Mesenchymal stem cell (in vitro differentiated cells and primary cell): ENCODE results near the gene SATB2.

Experiments
- DNase-seq: peaks from one replicate; pipeline ENCODE4 v3.0.0-alpha.2; 2013
- H2AFZ ChIP-seq: one replicate; pipeline ENCODE4 v1.6.1; 2013; ENCODE audit warnings: low read depth, mild to moderate bottlenecking, control low read depth, inconsistent platforms, low read length, moderate library complexity
- H2AK5ac ChIP-seq: 2 replicates; pipeline ENCODE4 v1.6.1; 2013; ENCODE audit warnings: low read length, moderate library complexity, mild to moderate bottlenecking, inconsistent platforms; ENCODE audit not compliant: severe bottlenecking
- H2BK120ac ChIP-seq: one replicate; pipeline ENCODE4 v1.6.1; 2013; ENCODE audit warnings: low read depth, mild to moderate bottlenecking, inconsistent platforms, low read length, moderate library complexity
- H2BK12ac ChIP-seq, 2 experiments: one replicate each; pipeline ENCODE4 v1.6.1; 2013; ENCODE audit warnings: inconsistent platforms in 2 of 2, low read length in 2 of 2, mild to moderate bottlenecking in 2 of 2, moderate library complexity in 2 of 2, control low read depth in 1 of 2
- H2BK15ac ChIP-seq: one replicate; pipeline ENCODE4 v1.6.1; 2013; ENCODE audit warnings: mild to moderate bottlenecking, low read depth, inconsistent platforms; ENCODE audit not compliant: poor library complexity, severe bottlenecking
- H2BK5ac ChIP-seq: 2 replicates; pipeline ENCODE4 v1.6.1; 2013; ENCODE audit warnings: low read depth, mild to moderate bottlenecking, low read length, control low read depth, inconsistent platforms; ENCODE audit not compliant: poor library complexity, severe bottlenecking
- H3K14ac ChIP-seq, 2 experiments: one replicate each; pipeline ENCODE4 v1.6.1; 2013; ENCODE audit warnings: inconsistent platforms in 2 of 2, low read length in 2 of 2, control low read depth in 1 of 2, mild to moderate bottlenecking in 1 of 2, moderate library complexity in 1 of 2
- H3K18ac ChIP-seq, 2 experiments: one replicate each; pipeline ENCODE4 v1.6.1; 2013; ENCODE audit warnings: inconsistent platforms in 2 of 2, low read length in 2 of 2, control low read depth in 1 of 2, low read depth in 1 of 2, mild to moderate bottlenecking in 1 of 2
- H3K23ac ChIP-seq, 2 experiments: one replicate each; pipeline ENCODE4 v1.6.1; 2013; ENCODE audit warnings: inconsistent platforms in 2 of 2, low read length in 2 of 2, mild to moderate bottlenecking in 2 of 2, moderate library complexity in 2 of 2, control low read depth in 1 of 2
- H3K27ac ChIP-seq: 2 replicates; pipeline ENCODE4 v1.5.1; 2013; ENCODE audit warnings: mild to moderate bottlenecking, moderate library complexity, low read length, control low read depth, inconsistent platforms; ENCODE audit not compliant: poor library complexity, severe bottlenecking
- H3K27me3 ChIP-seq, 2 experiments: 2 replicates each; pipeline versions ENCODE4 v1.6.1 to v1.7.0; 2013; ENCODE audit warnings: low read length in 2 of 2, mild to moderate bottlenecking in 2 of 2, moderate library complexity in 2 of 2, control low read depth in 1 of 2, inconsistent platforms in 1 of 2; ENCODE audit not compliant: control insufficient read depth in 1 of 2, insufficient read depth in 1 of 2
- H3K36me3 ChIP-seq, 2 experiments: 2 replicates each; pipeline versions ENCODE4 v1.6.1 to v1.7.0; 2013; ENCODE audit warnings: low read length in 2 of 2, control low read depth in 1 of 2, inconsistent platforms in 1 of 2, low read depth in 1 of 2, mild to moderate bottlenecking in 1 of 2; ENCODE audit not compliant: insufficient read depth in 2 of 2, control insufficient read depth in 1 of 2
- H3K4ac ChIP-seq, 2 experiments: one replicate each; pipeline ENCODE4 v1.6.1; 2013; ENCODE audit warnings: inconsistent platforms in 2 of 2, low read length in 2 of 2, mild to moderate bottlenecking in 2 of 2, moderate library complexity in 2 of 2, control low read depth in 1 of 2, low read depth in 1 of 2
- H3K4me1 ChIP-seq: 2 replicates; pipeline ENCODE4 v1.6.1; 2013; ENCODE audit warnings: low read depth, low read length, control low read depth; ENCODE audit not compliant: control insufficient read depth, insufficient read depth
- H3K4me2 ChIP-seq: 2 replicates; pipeline ENCODE4 v1.6.1; 2013; ENCODE audit warnings: low read length, mild to moderate bottlenecking, inconsistent platforms; ENCODE audit not compliant: poor library complexity, severe bottlenecking
- H3K4me3 ChIP-seq, 2 experiments: 2 replicates each; pipeline versions ENCODE4 v1.5.1 to v1.7.0; 2013; ENCODE audit warnings: low read length in 2 of 2, mild to moderate bottlenecking in 2 of 2, control low read depth in 1 of 2, low read depth in 1 of 2; ENCODE audit not compliant: insufficient read depth in 1 of 2
- H3K79me1 ChIP-seq: replicated peaks from 2 replicates; pipeline ENCODE4 v1.6.1; 2013; ENCODE audit warnings: mild to moderate bottlenecking, control low read depth, low read length, inconsistent platforms; ENCODE audit not compliant: poor library complexity, severe bottlenecking
- H3K9ac ChIP-seq: 2 replicates; pipeline ENCODE4 v1.7.0; 2013; ENCODE audit warnings: mild to moderate bottlenecking, low read length, moderate library complexity
- H3K9me3 ChIP-seq: 2 replicates; pipeline ENCODE4 v1.7.0; 2013; ENCODE audit warnings: mild to moderate bottlenecking, low read length; ENCODE audit not compliant: control insufficient read depth
- H4K8ac ChIP-seq: one replicate; pipeline ENCODE4 v1.6.1; 2013; ENCODE audit warnings: inconsistent platforms, mild to moderate bottlenecking, low read length, moderate library complexity
- H4K91ac ChIP-seq: one replicate; pipeline ENCODE4 v1.6.1; 2013; ENCODE audit warnings: mild to moderate bottlenecking, low read length, inconsistent platforms
- WGBS: methylation state at CpG from one replicate; pipeline ENCODE4 v1.1.7; 2013; ENCODE audit warnings: mixed read lengths; 5-methylcytosine and 5-hydroxymethylcytosine counted together

SATB2 gene

DNA sequence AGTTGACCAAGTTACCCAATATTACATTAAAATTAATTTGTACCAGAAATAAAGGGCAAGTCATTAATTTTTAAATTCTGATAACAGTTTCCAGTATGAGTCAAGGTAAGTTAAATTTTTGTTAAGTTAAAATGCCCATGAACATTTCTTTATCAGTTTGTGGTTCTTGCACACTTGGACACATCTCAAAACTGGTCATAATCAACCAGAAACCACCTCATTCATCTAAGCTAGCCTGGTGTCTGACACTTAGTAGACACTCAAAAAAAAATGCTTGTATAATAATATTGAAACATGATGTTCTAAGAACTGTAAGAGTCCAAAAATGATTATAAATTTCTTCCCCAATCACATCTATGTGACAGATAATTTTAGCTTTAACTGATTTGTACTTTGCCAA, 62.4 kb downstream of the SATB2 start:
- Histone ChIP-seq H3K4me2 (no peak overlapping the region), H3K27me3 (no peaks in the 10 kb centered on the region), H3K9me3 (no peaks in the 10 kb centered on the region), H3K4me1 (no peaks in the 10 kb centered on the region), H2AFZ (no peak overlapping the region), H2BK120ac (no peak overlapping the region), H3K14ac (no peak overlapping the region), H3K4ac (no peak overlapping the region), H3K4me3 (no peak overlapping the region), H2BK12ac (no peak overlapping the region), H3K18ac (no peak overlapping the region), H3K23ac (no peak overlapping the region), H4K91ac (no peak overlapping the region), H3K36me3 (peaks cover 0 to 52% of the 10 kb centered on the region in 2 experiments), H3K9ac (no peak overlapping the region), H3K79me1 (no peaks in the 10 kb centered on the region), H4K8ac (no peak overlapping the region), H2AK5ac (no peak overlapping the region), H3K27ac (no peak overlapping the region), H2BK5ac (no peak overlapping the region), H2BK15ac (no peak overlapping the region)
- no peak for DNase-seq

DNA sequence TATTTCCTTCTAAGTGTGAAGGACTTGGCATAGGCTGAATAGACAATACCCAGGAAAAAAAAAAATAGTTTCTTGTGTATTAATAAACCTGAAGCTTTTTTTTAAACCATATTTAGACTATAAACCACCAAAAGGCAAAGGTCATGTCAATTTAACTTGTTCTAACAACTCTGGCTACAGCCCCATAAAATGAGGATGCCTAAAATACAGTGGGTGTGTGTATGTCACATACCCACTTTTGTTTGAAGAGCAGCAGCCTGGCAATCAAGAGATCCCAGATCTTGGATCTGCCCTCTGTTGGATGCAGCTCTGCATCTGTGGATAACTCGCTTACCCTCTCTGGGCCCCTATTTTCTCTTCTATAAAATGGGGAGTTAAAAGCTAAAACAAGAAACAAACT, 65.4 kb downstream of the SATB2 start:
- Histone ChIP-seq H3K4me3 (no peak overlapping the region), H3K18ac (no peak overlapping the region), H2BK5ac (no peak overlapping the region), H2AFZ (no peak overlapping the region), H3K4me2 (no peak overlapping the region), H3K27ac (no peak overlapping the region), H2AK5ac (no peak overlapping the region), H3K14ac (no peak overlapping the region), H2BK12ac (no peak overlapping the region), H3K23ac (no peak overlapping the region), H3K4me1 (no peaks in the 10 kb centered on the region), H3K27me3 (no peaks in the 10 kb centered on the region), H4K8ac (no peak overlapping the region), H3K36me3 (peaks cover 0 to 23% of the 10 kb centered on the region in 2 experiments), H3K9ac (no peak overlapping the region), H2BK15ac (no peak overlapping the region), H3K4ac (no peak overlapping the region), H4K91ac (no peak overlapping the region), H3K79me1 (no peaks in the 10 kb centered on the region), H3K9me3 (no peaks in the 10 kb centered on the region), H2BK120ac (no peak overlapping the region)
- no CpG with 5 or more reads among the region's 1 CpG for WGBS
- DNase-seq: no peak

DNA sequence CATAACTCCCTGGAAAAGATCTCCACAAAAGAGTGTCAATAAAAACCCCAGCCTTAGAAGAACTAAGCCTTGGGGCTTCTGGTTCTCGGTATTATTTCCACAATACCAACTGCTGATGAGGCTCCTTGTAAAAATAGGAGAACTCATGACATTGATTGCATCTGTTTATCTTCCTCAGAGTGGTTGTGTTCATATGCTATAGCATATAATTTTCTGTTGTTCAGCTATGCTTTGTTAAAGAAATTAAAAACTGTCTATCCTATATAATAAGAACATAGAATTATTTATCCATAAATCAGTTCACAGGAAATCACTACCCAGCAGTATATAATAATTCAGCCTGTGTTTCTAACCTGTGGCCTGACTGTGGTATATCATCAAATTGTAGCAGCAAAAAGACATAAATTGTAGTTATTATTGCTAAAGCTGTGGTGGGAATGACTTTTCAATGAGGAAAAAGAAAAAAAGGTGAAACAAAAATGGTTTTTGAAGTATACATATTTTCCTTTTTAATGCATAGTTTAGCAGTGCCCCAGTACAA, 68.9 kb downstream of the SATB2 start:
- Histone ChIP-seq H3K4me3 (no peak overlapping the region), H3K9ac (no peak overlapping the region), H3K36me3 (peaks cover 0 to 18% of the 10 kb centered on the region in 2 experiments), H2AFZ (no peak overlapping the region), H4K8ac (no peak overlapping the region), H4K91ac (no peak overlapping the region), H2BK5ac (no peak overlapping the region), H2BK12ac (no peak overlapping the region), H3K4ac (no peak overlapping the region), H3K27me3 (no peaks in the 10 kb centered on the region), H2BK120ac (no peak overlapping the region), H3K27ac (no peak overlapping the region), H2BK15ac (no peak overlapping the region), H3K79me1 (no peaks in the 10 kb centered on the region), H3K4me1 (no peaks in the 10 kb centered on the region), H3K14ac (no peak overlapping the region), H3K4me2 (no peak overlapping the region), H3K9me3 (no peaks in the 10 kb centered on the region), H2AK5ac (no peak overlapping the region), H3K18ac (no peak overlapping the region), H3K23ac (no peak overlapping the region)
- no peak for DNase-seq
- no CpG with 5 or more reads among the region's 1 CpG for WGBS

DNA sequence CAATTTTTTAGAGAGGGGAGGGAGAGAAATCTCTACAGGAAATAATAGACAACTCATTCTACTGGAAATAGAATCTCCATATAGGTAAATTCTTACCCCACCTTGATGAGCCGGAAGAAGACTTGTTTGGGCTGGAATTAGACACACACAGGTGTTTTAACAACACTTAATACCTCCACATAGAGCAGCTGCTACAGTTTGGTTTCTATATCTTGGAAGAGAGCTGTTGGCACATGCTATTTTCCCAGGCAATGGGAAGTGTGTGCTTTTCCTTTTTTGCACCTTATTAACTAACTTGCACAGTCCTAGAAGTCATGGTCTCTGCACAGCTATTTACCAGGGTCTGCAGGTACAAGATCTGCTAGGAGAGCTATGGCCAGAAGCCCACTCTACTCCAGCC, 73.7 kb downstream of the SATB2 start:
- no peaks in the 10 kb centered on the region for H3K27me3 ChIP-seq
- no peak overlapping the region for H3K9ac ChIP-seq
- H3K4ac ChIP-seq: no peak overlapping the region
- no peak overlapping the region for H2BK15ac ChIP-seq
- DNase-seq: no peak
- no peak overlapping the region for H4K8ac ChIP-seq
- WGBS: no CpG with 5 or more reads among the region's 1 CpG
- no peak overlapping the region for H2AFZ ChIP-seq
- H3K36me3 ChIP-seq: peaks cover 0 to 40% of the 10 kb centered on the region in 2 experiments
- H3K4me1 ChIP-seq: peaks cover 4% of the 10 kb centered on the region
- H3K23ac ChIP-seq: no peak overlapping the region
- no peak overlapping the region for H3K4me2 ChIP-seq
- no peak overlapping the region for H2AK5ac ChIP-seq
- no peak overlapping the region for H3K27ac ChIP-seq
- H3K4me3 ChIP-seq: no peak overlapping the region
- no peak overlapping the region for H2BK120ac ChIP-seq
- no peak overlapping the region for H2BK5ac ChIP-seq
- no peaks in the 10 kb centered on the region for H3K79me1 ChIP-seq
- no peak overlapping the region for H2BK12ac ChIP-seq
- H3K9me3 ChIP-seq: no peaks in the 10 kb centered on the region
- no peak overlapping the region for H3K18ac ChIP-seq
- no peak overlapping the region for H4K91ac ChIP-seq
- H3K14ac ChIP-seq: no peak overlapping the region
